ENCODE measurements around the gene RETN.

The RETN gene

DNA sequence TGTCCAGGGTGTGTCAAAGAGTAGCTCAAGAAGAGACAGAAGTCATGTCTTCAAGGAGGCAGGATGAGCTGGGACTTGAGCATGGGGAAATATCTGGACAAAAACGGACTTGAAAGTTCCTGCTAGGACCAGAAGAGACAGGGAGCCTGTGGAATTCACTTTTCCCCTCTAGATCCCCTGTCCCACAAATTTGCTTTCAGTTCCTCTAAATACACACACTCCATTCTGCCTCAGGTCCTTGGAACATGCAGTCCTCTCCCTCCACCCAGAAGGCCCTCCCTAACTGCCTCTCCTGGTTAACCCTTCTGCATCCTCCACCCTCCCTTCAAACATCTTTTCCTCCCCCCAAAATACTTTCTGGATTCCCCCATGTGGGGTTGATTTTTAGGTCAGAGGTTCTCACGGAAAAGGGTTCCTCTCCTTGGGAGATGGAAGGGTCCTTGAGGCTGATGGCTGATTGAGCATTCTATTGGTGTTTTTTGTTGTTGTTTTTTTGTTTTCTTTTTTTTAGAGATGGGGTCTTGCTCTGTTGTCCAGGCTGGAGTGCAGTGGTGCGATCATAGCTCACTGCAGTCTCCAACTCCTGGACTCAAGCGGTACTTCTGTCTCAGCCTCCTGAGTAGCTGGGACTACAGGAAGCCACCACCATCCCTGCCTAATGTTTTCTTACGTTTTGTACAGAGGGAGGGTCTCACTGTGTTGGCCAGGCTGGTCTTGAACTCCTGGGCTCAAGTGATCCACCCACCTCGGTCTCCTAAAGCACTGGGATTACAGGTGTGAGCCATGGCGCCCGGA, 6.9 kb upstream of the RETN start:
- no peak overlapping the region for H3K4me3 ChIP-seq (ENCODE audit: low read depth, low read length)
- TF ChIP-seq POLR2A (IDR thresholded peaks at IDR 0.05; ENCODE audit: extremely low read depth, insufficient read length) = no peak
- TF ChIP-seq, protein P1, sequence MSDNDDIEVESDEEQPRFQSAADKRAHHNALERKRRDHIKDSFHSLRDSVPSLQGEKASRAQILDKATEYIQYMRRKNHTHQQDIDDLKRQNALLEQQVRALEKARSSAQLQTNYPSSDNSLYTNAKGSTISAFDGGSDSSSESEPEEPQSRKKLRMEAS (IDR thresholded peaks at IDR 0.05; ENCODE audit: low read depth, low read length) = no peak
- DNase-seq (ENCODE audit: low read depth) = no peak

DNA sequence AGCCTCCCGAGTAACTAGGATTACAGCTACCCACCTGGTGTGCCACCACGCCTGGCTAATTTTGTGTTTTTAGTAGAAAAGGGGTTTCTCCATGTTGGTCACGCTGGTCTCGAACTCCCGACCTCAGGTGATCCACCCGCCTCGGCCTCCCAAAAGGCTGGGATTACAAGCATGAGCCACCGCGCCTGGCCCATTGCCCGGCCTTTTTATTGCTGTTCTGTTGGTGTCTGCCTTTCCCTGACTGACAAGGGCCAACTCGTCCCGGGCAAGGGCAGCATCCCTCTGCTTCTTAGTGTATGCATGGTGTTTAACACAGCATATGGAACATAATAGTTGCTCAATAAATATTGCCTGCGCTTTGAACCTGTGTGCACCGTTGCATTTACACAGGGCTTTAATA, 6.2 kb upstream of the RETN start:
- no peak for DNase-seq (ENCODE audit: low read depth)
- TF ChIP-seq, protein P2, sequence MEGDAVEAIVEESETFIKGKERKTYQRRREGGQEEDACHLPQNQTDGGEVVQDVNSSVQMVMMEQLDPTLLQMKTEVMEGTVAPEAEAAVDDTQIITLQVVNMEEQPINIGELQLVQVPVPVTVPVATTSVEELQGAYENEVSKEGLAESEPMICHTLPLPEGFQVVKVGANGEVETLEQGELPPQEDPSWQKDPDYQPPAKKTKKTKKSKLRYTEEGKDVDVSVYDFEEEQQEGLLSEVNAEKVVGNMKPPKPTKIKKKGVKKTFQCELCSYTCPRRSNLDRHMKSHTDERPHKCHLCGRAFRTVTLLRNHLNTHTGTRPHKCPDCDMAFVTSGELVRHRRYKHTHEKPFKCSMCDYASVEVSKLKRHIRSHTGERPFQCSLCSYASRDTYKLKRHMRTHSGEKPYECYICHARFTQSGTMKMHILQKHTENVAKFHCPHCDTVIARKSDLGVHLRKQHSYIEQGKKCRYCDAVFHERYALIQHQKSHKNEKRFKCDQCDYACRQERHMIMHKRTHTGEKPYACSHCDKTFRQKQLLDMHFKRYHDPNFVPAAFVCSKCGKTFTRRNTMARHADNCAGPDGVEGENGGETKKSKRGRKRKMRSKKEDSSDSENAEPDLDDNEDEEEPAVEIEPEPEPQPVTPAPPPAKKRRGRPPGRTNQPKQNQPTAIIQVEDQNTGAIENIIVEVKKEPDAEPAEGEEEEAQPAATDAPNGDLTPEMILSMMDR (IDR thresholded peaks at IDR 0.05; ENCODE audit: low read depth, low read length) = no peak
- TF ChIP-seq MYC (IDR thresholded peaks at IDR 0.05; ENCODE audit: low read depth, low read length) = no peak
- TF ChIP-seq POLR2A (IDR thresholded peaks at IDR 0.05; ENCODE audit: extremely low read depth, insufficient read length) = no peak
- TF ChIP-seq, protein P1 (IDR thresholded peaks at IDR 0.05; ENCODE audit: low read depth, low read length) = no peak
- no peak overlapping the region for H3K4me3 ChIP-seq (ENCODE audit: low read depth, low read length)

DNA sequence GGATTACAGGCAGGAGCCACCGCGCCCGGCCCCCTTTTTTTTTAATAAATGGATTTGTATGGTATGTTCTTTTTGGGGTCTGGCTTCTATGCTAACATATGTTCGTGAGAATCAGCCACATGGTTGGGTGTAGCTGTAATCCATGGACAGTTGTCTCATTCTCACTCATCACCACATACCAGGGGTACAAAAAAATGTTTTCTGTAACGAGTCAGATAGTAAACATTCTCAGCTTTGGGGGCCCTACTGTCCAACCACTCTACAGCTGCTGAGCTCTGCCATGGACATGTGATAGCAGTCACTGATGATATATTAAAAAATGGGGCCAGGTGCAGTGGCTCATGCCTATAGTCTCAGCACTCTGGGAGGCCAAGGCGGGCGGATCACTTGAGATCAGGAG, 5.1 kb upstream of the RETN start:
- no peak for DNase-seq (ENCODE audit: low read depth)
- no peak overlapping the region for H3K4me3 ChIP-seq (ENCODE audit: low read depth, low read length)
- no peak for TF ChIP-seq POLR2A (IDR thresholded peaks at IDR 0.05; ENCODE audit: extremely low read depth, insufficient read length)
- TF ChIP-seq, protein P2 (IDR thresholded peaks at IDR 0.05; ENCODE audit: low read depth, low read length) = no peak
- TF ChIP-seq MYC (IDR thresholded peaks at IDR 0.05; ENCODE audit: low read depth, low read length) = no peak
- TF ChIP-seq, protein P1 (IDR thresholded peaks at IDR 0.05; ENCODE audit: low read depth, low read length) = no peak

DNA sequence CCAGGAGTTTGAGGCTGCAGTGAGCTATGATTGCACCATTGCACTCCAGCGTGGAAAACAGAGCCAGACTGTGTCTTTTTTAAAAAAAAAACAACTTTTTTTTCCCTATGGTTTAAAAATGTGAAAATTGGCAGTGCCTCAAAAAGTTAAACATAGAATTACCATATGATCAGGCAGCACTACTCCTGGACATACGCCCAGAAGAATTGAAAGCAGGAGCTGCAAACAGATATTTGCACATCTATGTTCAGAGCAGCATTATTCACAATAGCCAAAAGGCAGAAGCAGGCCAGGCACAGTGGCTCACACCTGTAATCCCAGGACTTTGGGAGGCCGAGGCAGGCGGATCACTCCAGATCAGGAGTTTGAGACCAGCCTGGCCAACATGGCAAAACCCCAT, 3.8 kb upstream of the RETN start:
- TF ChIP-seq, protein P1 (IDR thresholded peaks at IDR 0.05; ENCODE audit: low read depth, low read length) = no peak
- TF ChIP-seq, protein P2 (IDR thresholded peaks at IDR 0.05; ENCODE audit: low read depth, low read length) = no peak
- TF ChIP-seq POLR2A (IDR thresholded peaks at IDR 0.05; ENCODE audit: extremely low read depth, insufficient read length) = no peak
- TF ChIP-seq MYC (IDR thresholded peaks at IDR 0.05; ENCODE audit: low read depth, low read length) = no peak
- no peak overlapping the region for H3K4me3 ChIP-seq (ENCODE audit: low read depth, low read length)
- no peak for DNase-seq (ENCODE audit: low read depth)

DNA sequence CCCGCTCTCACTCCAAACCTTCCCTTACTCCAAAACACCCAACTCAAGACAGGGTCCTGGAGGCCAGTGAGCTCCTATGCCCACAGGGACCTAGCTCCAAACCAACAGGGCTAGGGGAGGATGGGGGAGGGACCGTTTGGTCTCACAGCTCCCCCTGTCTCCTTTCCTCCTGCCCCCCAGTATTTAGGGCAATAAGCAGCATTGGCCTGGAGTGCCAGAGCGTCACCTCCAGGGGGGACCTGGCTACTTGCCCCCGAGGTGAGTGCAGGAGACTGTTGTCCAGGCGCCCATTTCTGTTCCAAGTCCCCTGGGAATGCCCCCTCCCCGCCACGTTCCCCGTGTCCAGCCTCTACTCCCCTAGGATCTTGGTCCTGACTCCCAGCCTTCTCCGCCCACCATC, 792 bp downstream of the RETN start:
- H3K4me3 ChIP-seq (ENCODE audit: low read depth, low read length) = peak overlapping the region; percentile 77
- DNase-seq (ENCODE audit: low read depth) = peak; percentile 62
- TF ChIP-seq, protein P1 (IDR thresholded peaks at IDR 0.05; ENCODE audit: low read depth, low read length) = no peak

DNA sequence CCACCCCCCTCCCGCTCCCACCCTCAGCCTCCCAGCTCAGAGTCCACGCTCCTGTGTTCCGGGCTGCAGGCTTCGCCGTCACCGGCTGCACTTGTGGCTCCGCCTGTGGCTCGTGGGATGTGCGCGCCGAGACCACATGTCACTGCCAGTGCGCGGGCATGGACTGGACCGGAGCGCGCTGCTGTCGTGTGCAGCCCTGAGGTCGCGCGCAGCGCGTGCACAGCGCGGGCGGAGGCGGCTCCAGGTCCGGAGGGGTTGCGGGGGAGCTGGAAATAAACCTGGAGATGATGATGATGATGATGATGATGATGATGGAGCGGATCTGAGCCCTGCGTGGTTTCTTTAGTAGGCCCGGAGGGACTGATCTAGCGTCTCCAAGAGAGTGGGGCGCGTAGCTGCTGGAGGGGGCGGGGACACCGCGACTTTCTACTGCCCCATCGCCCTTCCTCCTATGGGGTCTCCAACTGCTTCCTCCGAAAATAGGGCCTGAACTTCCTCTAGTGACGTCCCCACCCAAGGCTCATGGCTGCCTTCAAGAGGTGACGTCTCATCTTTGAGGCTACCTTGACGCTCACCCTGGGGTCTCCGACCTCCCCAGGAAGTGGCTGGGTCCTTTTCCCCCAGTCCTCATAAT, 1.4 kb downstream of the RETN start:
- TF ChIP-seq POLR2A (IDR thresholded peaks at IDR 0.05; ENCODE audit: extremely low read depth, insufficient read length) = peak; percentile 33
- TF ChIP-seq, protein P2 (IDR thresholded peaks at IDR 0.05; ENCODE audit: low read depth, low read length) = no peak
- TF ChIP-seq, protein P1 (IDR thresholded peaks at IDR 0.05; ENCODE audit: low read depth, low read length) = peak; percentile 73
- peak; percentile 75; the same call in 1 of the 2 replicates for TF ChIP-seq MYC (IDR thresholded peaks at IDR 0.05; ENCODE audit: low read depth, low read length)
- H3K4me3 ChIP-seq (ENCODE audit: low read depth, low read length) = peak overlapping the region; percentile 77
- peak; percentile 89 for DNase-seq (ENCODE audit: low read depth)
